NCI-H460 (cell line): ENCODE measurements around the gene ULBP2. TPM values are rescaled to one million over a fixed set of nuclear protein-coding genes. Genes with fewer than 3 reads are reported as not detected.

Source experiments
- DNase-seq: peaks from one replicate; pipeline ENCODE4 v3.0.0-alpha.2; 2016; ENCODE audit warnings: low read depth; ENCODE audit errors: extremely low read depth
- total RNA-seq: library from RNA; depleted of rRNA; stranded (reverse); fragments of >200 nt; shearing (Covaris generic); gene quantifications from 2 replicates; pipeline ENCODE4 v1.2.3, GENCODE V29; 2014; rRNA removed

Gene ULBP2
- total RNA-seq, 1 experiment from 2014 or later, result 4.5 TPM

GRCh38 chr6:149995235-149995750 is 53.5 kb downstream of the ULBP2 start:
- no peak for DNase-seq

DNA sequence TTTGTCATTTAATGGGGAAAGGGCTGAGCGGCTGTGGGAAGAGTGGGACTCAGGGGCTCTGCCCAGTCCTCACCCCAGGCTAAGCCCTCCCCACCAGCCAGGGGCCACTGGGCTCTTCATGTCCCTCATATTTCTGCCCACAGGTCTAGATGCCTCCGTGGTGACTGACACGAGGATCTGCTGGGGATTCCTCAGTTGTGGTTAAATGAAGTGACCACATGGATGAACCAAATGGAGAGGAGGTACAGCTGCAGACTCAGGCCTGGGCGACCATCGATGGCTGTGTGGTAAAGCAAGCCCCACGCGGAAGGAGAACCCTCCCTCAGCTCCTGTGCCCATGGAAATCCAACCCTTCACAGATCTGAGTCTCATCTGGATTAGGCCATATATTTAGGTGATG is 54.2 kb downstream of the ULBP2 start:
- DNase-seq, result no peak

Other genes starting within 250 kb of the ULBP2 start
- gene LATS1, start 223.9 kb upstream of the ULBP2 start, total RNA-seq, result 15.8 and 16.9 TPM in 2 replicates
- gene NUP43, start 195.5 kb upstream of the ULBP2 start, total RNA-seq, result 25.4 and 29.1 TPM in 2 replicates
- gene PCMT1, start 192.3 kb upstream of the ULBP2 start, total RNA-seq, result 79.5 and 86.6 TPM in 2 replicates
- gene LRP11, start 77.7 kb upstream of the ULBP2 start, total RNA-seq, result 54.7 and 55.6 TPM in 2 replicates
- gene RAET1E, start 43.9 kb upstream of the ULBP2 start, total RNA-seq, result 9.7 and 9.9 TPM in 2 replicates
- gene RAET1G, start 18.9 kb upstream of the ULBP2 start, total RNA-seq, result 1.1 and 1.2 TPM in 2 replicates
- gene ULBP1, start 21.9 kb downstream of the ULBP2 start, total RNA-seq, result 7.2 and 7.7 TPM in 2 replicates
- 0.20 TPM in 1 of 2 replicates, not detected in the other for gene RAET1L, start 83.5 kb downstream of the ULBP2 start, total RNA-seq
- 6.5 and 9.4 TPM in 2 replicates for gene ULBP3, start 127.1 kb downstream of the ULBP2 start, total RNA-seq
- not detected in 2 replicates for gene PPP1R14C, start 201.0 kb downstream of the ULBP2 start, total RNA-seq